KG1 (cell line): ENCODE results near the gene CASTOR1.
A peak's percentile ranks its signal among the peaks of the same experiment; 100 is the strongest.

Source experiments
- DNase-seq: peaks from one replicate; lab custom pipeline; 2025; lab: John Stamatoyannopoulos, UW

CASTOR1 gene

DNA sequence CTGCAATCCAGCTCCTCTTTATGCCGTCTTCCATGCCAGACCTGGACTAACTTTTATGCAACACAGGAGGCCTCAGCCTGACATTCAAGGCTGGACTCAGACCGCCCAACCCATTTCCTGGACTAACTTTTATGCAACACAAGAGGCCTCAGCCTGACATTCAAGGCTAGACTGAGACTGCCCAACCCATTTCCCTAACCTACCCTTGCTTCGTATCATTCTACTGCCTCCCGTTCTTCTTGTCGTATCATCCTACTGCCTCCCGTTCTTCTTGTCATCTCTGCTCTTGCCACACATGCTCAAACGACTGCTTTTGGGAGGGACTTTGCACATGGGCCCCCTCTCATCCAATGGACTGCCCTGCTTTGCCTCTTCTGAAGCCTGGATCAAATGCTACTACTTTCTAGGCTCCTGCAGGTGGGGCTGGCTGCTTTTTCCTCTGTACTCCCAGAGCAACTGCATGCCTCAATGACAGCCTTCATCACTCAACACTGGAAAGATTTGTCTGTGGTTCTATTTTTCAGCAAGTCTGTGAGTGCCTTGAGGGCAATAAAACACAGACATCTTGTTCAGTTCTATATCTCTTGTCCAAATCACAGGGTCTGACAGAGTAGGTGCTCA is 29.6 kb upstream of the CASTOR1 start:
- no peak for DNase-seq

DNA sequence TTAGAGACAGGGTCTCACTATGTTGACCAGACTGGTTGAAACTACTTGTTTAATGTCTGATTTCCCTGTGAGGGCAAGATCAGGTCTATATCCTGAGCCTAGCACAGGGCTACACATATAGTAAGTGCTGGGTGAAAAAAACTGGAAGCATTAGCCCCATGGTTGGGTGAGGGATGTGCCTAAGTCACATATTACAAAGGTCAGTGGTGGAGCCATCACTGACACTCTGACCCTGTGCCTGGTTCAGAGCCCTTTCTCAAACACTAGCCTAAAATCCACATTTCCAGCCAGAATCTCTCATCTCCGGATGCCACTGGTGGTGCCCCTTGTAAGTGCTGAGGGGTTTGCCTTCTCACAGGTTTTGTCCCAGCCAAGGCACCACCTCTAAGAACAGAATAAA is 28.5 kb upstream of the CASTOR1 start:
- DNase-seq = no peak

DNA sequence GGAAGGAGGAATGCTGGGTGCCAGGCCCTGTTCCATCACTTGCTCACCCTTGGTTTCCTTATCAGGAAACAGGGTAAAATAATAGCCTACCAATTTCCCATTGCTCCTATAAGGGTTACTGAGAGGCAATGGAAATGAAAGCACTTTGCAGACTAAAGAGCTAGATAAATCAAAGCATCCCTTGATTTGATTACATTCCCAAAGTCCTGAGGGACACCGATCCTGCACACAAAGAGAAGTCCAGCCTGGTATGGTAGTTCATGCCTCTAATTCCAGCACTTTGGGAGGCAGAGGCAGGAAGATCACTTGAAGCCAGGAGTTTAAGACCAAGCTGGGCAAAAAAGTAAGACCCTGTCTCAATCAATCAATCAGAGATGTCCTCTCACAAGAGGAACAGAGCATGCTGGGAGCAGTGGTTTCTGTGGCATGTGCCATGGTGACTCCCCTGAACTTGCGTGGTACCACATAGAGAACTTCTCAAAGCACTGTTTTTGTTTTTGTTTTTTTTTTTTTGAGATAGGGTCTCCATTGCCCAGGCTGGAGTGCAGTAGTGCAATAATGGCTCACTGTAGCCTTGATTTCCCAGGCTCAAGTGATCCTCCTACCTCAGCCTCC is 26.8 kb upstream of the CASTOR1 start:
- DNase-seq = no peak

DNA sequence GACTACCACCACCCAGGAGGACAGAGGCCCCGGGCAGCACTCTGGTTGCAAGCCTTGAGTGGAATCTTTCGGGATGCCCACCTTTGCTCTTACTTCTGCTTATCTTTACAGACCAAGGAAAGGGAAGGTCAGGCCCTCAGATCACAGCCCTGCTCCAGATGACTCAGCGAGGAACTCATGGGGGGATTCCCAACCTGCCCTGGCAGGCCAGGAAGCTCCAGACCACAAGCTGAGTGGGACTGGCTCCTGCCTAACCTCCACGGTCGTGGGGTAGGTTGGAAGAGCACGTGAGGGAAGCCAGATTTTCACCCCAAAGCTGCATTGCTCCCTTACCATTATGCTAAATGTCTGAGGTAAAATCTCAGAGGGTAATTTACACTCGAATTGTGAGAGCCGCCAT is 25.6 kb upstream of the CASTOR1 start:
- DNase-seq = no peak

DNA sequence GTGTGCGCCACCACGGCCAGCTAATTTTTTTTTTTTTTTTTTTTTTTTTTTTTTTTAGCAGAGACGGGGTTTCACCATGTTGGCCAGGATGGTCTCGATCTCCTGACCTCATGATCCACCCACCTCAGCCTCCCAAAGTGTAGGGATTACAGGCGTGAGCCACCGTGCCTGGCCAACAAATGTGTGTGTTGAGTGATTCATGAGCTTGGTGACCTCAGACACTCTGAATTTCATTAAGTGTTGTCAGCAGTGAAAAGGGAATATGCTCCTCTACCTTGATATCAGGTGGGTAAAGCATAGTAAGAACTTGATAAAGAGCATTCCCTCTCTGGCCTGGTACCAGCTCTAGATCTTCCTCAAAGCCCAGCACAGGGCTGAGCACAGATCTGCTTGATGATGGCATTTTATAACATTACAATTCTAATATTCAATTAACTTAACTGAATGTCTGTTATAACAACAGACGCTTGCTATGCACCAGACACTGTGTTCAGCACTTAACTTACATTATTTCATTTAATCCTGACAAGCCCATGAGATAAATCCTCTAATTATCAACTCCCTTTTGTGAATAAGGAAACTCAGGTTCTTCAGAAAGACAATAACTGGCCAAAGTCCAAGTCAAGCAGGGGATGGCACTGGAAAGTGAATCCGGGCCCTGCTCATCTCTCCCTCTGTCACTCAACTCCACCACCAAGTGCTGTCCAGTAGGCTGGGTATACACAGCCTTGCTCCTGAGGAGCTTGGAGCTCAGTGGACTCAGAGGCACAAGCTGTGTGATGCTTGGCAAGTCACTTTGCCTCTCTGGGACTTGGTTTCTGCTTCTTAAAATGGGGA is 24.4 kb upstream of the CASTOR1 start:
- no peak for DNase-seq

DNA sequence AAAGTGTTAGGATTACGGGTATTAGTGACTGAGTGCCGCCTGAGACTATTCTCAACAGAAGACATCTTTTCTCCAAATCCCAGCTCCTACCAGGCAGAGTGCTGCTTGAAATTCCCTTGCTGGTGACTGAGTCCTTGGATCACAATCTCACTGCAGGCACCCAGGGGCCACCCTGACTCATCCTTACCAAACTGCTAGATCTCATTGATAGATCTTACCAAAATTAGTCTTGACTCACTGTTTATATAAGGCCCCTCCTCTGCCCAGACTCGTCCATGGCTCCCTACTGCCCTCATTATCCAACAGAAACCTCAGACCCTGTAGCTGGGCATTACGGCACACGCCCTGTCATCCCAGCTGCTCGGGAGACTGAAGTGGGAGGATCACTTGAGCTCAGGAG is 22.7 kb upstream of the CASTOR1 start:
- DNase-seq = no peak

DNA sequence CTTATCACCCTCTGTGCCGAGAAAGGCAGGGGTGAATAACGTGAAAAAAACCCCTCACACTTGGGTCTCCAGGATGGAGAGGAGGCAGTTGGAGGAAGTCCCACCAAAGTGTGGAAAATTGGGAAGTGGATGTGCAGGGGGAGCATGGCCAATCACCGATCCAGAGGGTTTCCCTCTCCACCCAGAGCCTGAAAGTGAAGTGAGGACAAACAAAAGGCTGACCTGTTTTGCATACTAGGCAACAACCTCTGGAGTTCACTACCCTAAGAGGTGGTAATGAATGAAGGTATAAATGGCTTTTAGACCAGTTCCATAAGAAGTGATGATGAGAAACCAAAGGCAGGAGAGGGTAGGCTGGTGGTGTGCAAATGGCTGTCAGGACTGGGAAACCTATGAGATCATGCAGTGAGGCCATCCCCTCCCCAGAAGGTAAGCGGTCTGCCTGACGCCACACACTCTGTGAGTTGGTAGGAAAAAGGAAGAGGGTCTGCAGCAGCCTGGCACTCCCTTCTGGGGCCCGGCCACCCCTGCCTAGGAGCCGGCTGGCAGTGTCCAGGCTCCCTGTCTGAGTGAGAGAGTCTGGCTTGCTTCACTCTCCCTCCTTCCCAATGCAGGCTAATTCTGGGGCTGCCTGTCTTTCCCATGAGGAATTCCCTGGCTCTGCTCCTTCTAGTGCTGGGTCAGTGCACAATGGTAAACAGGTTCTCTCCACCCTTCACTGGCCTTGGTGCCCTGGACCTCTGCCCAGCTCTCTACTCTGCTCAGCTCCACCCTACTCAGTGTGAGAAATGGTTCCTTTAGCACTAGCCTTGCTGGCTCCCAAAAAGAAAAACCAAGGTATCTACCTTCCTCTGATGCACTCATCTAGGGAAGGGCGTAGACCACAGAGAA is 21.8 kb upstream of the CASTOR1 start:
- no peak for DNase-seq

DNA sequence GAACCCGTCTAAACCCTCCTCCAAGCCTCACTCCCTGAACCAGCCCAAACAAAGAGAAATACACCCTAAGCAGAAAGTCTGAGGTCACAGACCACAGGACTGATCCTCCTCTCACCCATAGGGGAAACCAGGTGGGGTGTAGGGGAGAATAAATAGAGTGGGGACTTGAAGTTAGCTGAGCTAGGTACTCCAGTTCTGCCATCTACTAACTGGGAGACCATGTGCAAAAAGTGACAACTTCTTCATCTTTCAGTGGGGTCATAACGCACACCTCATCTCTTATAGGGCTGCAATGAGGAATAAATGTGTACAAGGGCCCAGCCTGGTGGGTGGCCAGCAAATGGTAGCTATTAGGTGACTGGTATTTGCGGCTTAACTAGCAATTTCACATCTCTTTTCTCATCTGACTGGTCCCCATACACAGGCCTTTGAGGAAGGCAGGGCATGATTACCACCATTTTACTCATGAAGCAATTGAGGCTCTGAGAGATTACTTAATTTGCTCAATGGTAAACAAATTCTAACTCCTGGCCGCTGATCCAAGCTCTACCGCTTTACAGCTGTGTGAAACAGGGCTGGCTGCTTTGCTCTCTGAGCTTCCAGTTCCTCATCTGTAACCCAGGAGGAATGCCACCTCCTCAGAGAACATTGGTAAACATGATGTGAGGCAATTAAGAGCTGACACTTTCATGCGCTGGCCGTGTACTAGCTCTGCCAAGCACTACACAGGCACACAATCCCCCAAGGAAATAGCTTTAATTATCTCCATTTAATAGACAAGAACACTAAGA is 20.8 kb upstream of the CASTOR1 start:
- no peak for DNase-seq

DNA sequence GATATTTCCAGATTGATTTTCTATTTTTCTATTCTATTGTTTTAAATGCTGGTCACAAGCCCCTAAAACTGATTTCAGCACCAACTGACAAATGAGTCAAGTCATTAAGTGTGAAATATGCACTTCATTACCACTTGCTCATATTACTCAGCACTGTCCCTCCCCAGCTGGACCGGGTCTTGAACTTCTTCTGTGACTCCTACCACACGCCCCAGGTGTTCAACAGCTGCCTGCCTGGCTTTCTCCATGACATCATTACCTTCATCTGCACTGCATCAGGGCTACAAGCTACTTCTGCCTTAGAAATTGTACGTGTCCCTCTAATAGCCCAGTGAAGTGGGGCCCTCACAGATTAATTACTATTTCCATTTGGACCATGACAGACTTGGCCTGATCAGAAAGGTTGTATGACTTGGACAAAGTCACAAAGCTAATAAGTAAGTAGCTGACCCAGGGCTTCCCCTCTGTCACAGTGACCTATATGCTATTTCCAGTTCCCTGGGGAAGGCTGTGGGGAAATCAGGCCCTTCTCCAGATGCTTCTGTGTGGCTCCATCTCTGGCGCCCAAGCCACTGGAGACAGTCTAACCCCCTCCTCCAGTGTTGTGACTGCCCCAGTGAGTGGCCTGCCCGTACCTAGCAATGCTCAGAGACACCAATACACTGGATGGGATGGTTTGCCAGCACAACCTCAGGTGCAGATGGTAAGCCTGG is 19.4 kb upstream of the CASTOR1 start:
- DNase-seq = no peak

DNA sequence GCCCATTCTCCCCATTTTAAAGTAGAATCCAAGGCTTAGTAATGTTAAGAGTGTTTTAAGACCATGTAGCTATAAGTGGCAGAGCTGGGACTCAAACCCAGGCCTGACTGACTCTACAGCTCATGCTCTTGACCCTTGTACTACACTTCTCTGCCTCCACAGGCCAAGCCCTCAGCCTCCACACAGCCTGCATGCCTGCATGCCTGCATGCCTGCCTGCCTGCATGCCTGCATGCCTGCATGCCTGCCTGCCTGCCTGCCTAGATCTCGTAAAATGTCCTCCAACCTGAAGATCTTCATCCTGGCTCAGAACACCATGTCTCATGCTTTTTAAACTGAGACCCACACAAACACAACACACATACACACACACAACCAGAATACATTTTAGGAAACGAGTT is 18.8 kb upstream of the CASTOR1 start:
- DNase-seq = no peak

DNA sequence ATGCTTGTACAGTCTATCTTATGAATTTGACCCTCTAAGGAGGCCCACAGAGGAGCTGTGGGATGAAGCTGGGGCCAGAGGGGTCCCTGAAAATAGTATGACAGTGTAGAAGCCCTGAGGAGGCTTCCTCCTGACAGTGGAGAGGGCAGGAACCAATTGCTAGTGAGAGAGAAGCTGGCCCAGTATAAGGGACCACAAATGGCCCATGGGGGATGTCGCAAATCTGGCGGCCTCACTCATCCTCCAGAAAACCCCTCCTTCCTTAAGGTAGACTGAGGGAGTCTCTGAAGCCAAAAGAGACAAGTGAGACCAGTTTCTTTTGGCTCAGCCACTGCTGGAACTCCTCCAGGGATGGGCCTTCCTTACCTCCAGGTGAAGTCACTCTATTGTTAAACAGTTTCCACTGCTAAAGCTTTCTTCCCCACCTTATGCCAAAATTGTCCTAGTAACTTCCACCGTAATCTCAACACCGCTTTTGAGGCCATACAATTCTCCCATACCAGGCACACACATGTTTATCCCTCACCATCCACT is 17.8 kb upstream of the CASTOR1 start:
- DNase-seq = no peak

DNA sequence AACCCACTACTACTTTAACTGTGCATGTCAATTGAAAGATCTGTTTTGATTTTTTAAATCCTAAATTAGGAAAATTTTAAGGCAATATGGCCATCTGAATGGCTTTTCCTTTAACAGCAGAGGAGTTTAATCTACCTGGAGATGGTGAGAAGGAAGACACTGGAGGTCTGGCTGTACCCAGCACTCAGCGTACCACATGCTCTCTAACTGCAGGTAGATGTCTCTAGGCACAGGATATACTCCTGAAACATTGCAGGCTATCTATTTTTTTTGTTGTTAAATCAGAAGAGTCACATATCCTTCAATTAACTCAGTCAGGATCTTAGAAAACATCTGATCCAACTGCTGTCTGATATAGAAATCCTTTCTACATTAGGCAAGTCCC is 17.3 kb upstream of the CASTOR1 start:
- no peak for DNase-seq

DNA sequence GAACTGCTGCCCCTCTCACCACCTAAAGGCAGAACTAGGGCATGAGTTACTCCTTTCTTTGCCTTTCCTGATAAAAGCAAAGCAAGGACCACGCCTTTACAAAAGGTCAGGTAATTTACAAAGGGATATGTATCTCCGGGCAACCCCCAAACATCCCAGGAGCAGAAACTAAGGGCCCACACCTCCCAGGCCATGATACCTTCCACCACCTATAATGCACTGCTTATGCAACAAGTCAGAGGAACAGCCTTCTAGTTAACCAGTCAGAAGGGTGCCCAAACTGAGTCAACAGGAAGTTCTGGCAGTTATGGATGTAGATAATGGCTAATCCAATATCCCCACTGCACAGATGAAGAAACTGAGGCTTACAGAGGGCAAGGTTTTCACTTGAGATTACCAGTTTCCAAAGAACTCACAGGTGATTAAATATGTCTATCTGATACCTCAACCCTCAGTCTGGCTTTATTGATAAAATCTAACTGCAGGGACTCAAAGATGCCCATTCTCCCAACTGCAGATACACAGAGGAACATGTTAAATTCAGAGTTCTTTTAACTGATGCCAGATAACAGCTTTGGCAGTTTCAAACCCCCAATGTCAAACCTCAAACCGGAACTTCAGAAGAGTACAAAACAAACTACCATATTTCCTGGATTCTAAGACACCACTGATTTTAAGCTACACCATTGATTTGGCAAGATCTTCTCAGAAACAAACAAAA is 16.8 kb upstream of the CASTOR1 start:
- DNase-seq = peak; percentile 68

DNA sequence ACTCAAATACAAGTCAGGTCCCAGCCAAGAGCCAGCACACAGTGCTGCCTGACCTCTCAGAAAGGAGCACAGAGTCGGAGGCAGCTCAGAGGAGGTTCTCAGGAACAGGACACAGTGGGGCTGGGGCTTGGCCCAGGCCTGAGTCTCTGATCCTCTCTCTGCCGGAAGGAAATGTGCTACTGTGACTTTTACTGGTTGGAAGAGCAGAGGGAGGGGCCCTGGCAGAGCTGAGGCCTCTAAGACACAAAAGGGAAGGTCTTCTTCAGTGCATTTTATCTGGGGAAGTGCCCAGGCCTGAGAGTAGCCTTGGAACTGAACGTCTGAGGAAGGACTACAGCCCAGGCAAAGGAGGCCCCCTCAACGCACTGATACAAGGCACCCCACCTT is 16.2 kb upstream of the CASTOR1 start:
- DNase-seq = peak; percentile 84

DNA sequence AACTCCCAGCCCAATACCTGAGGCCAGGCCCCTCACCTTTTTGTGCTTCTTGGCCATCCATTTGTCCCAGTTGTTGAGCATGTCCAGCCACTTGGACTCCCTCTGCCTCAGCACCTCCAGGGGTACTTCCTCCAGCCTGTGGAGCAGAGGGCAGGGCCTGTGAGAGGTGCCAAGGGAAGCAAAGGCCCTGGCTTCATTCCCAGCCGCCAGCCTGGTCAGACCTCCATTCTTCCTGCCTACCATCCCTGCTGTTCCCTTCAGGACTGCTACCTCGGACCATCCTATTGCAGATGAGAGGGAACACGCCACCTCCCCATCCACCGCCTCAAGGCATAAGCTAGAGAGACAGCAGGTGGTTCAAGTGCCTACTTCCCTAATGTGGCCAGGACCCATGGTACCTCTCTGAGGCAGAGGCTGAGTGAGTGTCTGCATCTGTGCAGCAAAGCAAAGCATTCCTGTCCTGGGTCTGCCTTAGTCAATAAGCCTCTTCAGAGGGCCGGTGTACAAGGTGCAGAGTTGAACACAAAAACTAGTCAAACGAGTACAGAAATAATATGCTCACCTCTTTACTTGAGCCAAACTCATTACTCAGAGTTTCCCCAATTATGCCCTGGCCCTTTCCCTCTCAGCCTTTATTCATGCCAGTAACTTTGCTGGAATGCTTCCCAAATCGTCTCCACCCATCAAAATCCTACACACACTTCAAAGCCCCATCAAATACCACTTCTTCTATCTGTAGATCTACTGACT is 15.4 kb upstream of the CASTOR1 start:
- DNase-seq = no peak

DNA sequence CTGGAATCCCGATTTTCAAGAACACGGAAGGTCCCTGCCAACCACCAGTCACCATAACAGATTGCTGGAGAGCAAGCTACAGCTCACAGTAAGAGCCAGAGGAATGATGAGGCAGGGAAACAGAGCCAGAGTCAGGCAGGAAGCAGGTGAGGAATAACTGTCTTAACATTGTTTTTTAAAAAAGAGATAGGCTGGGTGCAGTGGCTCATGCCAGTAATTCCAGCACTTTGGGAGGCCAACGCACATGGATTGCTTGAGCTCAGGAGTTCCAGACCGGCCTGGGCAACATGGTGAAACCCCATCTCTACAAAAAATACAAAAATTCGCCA is 13.5 kb upstream of the CASTOR1 start:
- DNase-seq = no peak

DNA sequence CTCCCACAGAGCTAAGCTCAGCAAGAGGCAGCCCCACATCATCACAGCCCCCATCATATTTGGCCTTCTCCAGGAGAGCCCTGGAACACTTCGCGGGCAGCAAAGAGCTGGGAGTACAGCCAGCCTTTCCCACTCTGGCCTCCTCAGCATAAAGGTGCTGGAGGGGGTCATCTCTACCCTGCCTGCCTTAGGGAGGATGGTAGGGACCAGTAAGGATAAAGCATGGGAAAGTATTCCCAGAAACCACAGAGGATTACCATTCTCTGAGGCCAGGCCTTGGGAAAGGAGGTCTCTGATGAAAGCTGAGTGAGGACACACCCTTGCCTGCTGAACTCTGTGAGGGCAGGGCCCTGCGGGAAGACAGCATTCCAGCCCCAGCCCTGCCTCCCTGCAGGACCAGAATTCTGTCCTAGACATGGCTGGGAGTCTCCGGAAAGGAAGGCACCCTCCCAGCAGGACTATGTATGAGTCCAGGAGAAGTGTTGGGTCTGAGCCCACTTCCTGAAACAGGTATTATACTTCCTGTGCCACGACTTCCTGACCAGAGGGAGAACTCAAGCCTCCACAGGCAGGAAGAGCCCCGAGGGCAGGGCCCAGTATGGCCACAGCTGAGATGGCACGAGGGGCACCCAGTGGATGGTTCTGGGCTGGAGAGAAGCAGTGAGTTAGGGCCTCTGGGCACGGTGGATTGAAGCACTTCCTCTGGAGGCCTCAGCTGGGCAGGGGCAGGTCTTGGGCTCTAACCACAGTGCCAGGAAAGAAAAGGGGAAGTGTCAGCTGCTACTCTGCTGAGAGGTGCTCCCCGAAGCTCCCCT is 12.9 kb upstream of the CASTOR1 start:
- DNase-seq = peak; percentile 43

DNA sequence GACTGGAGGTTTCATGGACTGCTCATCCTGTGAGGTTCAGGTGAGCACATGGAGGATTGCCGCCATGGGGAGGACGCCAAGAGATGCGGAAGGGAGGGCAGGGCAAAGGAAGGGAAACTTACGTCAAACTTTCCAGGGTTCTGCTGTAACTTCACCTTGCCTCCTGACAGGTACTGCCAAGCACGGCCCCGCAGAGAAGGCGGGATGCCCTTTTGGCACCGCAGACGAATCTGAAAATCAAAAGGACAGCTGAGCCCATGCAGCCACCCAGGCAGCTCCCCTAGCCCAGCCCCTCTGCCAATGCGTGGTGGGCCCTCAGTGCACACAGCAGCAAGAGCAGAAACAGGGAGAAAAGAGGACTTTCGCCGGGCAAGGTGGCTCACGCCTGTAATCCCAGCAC is 10.0 kb upstream of the CASTOR1 start:
- no peak for DNase-seq
